Measurements from ENCODE around the gene RARA.

Gene RARA

GRCh38 chr17:40345994-40346764, 37.2 kb downstream of the RARA start:
- DNase-seq: no peak

- no peak for DNase-seq
Measured at GRCh38 chr17:40346765-40347158, 37.8 kb downstream of the RARA start.

GRCh38 chr17:40347319-40348135, 38.5 kb downstream of the RARA start:
- no peak for DNase-seq

GRCh38 chr17:40348136-40348504, 39.1 kb downstream of the RARA start:
- DNase-seq: no peak

- no peak for DNase-seq
Measured at GRCh38 chr17:40348562-40349476, 39.8 kb downstream of the RARA start.

- DNase-seq: no peak
Measured at GRCh38 chr17:40349477-40349894, 40.5 kb downstream of the RARA start.

GRCh38 chr17:40349895-40350688, 41.1 kb downstream of the RARA start:
- DNase-seq: no peak

GRCh38 chr17:40350689-40351358, 41.8 kb downstream of the RARA start:
- no peak for DNase-seq

GRCh38 chr17:40351359-40352236, 42.6 kb downstream of the RARA start:
- no peak for DNase-seq

GRCh38 chr17:40352237-40352778, 43.3 kb downstream of the RARA start:
- no peak for DNase-seq

- peak in 3 of 4 experiments; percentile 32 to 71 (median 44) for DNase-seq
Measured at GRCh38 chr17:40352779-40353394, 43.9 kb downstream of the RARA start.

GRCh38 chr17:40354221-40355122, 45.5 kb downstream of the RARA start:
- DNase-seq: no peak

GRCh38 chr17:40355123-40355803, 46.3 kb downstream of the RARA start:
- DNase-seq: peak; percentile 73 to 87 (median 82)

GRCh38 chr17:40355804-40356758, 47.1 kb downstream of the RARA start:
- no peak for DNase-seq

GRCh38 chr17:40356990-40357881, 48.3 kb downstream of the RARA start:
- no peak for DNase-seq

Data from suppressor macrophage (primary cell).